GM18507 (cell line): ENCODE data around the gene CABP2.

ENCODE experiments used
- DNase-seq: peaks from one replicate; pipeline ENCODE4 v3.0.0; 2011; ENCODE audit warnings: low read depth; ENCODE audit not compliant: insufficient read length; ENCODE audit errors: extremely low spot score
- FAIRE-seq: peaks from 2 replicates; lab custom pipeline; 2011; peaks lifted over from hg19 to GRCh38; lab: Jason Lieb, UNC

Gene CABP2

DNA sequence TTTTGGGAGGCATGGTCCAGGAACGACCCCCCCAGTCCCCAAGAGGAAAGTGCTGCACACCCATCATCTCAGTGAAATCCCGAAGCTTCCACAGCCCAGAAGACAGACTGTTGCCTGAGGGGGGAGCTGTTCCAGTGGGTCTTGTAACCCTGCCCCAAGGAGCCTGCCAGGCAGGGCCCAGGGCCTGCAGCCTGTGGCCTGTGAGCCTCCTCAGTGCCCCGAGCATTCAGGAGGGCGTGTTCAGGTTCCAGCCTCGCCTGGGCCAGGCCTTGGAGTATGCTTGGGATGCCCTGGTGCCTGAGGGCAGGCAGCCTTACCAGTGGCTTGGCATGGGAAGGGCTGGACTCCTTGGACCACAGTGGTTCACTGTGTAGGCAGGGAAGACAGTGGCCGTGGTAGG is 18.0 kb upstream of the CABP2 start:
- no peak for FAIRE-seq
- no peak for DNase-seq

DNA sequence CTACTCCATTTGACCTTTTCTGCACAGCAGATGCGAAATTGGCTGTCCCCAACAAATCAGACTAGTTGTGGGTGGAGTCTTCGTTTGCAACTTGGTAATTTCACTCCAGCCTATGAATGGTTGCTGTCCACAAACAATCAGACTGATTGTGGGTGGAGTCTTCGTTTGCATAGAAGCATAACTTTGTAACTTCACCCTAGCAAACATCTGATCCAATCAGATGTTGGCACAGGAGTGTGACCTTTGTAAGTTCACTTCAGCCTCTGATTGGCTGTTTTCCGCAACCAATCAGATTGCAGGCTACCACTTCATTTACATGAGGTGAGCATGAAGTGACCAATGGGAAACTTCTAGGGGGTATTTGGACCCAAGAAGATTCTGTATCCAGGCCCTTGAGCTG is 16.3 kb upstream of the CABP2 start:
- DNase-seq (no peak), FAIRE-seq (no peak)

DNA sequence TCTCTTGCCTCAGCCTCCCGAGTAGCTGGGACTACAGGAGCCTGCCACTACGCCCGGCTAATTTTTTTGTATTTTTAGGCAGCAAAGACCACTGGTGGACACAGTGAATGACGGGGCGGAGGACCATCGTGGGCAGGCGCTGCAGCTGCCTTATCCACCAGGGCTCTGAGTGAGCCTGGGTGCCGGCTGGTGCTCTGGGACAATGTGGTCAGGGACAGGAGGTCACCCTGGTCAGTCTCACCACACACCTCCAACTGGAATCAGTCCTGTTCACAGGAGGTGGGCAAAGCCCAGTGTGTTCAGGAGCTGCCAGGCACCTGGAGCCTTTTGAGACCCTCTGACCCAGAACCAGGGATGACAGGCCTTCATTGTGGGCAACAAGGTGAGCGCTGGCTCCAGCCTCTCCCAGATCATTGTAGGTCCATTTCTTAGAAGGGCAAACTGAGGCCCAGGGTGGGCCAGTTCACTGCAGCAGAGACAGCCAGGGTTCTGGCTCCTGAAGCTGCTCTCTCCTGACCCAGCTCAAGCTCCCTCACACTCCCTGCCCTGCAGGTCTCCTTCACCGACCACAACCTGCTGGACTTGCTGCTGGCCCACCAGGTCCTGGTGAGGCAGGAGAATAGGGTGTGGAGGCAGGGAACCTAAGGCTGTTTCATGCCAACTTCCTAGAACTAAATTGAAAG is 15.7 kb upstream of the CABP2 start:
- FAIRE-seq = no peak

DNA sequence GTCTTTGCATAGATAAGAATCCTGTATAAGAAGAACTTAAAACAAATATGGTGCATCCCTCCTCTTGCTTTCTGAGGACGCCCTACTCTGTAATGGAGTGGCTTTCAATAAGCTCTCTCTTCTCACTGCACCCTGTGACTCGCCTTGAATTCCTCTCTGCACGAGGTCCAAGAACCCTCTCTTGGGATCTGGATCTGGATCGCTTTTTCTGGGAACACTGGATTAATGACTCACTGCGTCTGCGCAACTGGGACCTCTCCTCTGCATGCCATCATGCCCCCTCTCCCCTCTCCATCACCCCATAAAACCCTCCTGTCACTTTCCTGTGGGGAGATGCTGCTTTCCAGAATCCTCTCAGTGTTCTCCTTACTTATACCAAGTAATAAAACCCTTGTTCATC is 15.1 kb upstream of the CABP2 start:
- DNase-seq (no peak), FAIRE-seq (no peak)

More for the DNA sequence above, 15.7 kb upstream of the CABP2 start:
- DNase-seq = no peak

DNA sequence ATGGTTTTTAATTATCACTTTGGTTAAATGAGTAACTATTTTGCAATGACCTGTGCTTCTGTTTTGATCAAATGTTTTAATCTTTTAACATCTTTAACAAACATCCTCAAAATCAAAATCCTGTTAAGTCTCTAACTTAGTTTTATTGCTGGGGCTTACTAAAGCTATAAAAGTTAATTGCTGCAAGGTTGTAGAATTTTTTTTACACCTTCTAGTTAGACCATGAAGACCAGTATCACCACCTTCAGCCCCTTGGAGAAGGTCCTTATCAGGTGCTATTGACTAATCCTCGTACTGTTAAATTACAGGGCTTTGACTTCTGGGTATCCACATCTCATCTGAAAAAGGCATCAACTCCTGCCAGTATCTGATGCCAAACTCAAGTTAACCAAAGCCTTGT is 12.3 kb upstream of the CABP2 start:
- no peak for FAIRE-seq
- no peak for DNase-seq

DNA sequence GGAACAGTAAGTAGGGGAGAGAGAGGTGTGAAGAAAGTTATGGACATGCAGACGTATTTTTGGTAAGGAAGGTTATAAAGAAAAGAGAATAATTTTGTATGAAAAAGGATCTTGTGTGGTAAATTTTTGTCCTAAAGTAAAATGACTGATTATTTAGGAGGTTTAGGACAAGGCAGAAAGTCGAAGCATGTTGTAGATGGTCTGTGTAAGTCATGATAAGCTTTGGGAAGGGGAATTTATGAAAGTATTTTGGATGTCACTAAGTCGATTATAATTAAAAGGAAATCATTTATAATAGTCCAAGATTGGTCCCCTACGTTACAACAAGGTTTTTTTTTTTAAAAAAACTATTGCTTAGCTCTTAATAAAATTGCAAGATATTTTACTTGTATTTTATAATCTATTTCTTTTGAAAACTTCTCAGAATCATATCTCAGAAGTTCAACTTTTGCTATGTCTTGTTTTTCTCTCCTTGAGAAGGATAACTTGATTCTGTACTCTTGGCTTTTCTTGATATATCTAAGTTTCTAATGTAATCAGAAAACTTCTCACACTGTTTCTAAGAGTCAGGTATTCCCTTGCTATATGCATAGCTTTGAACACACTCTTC is 10.9 kb upstream of the CABP2 start:
- FAIRE-seq (no peak), DNase-seq (no peak)

DNA sequence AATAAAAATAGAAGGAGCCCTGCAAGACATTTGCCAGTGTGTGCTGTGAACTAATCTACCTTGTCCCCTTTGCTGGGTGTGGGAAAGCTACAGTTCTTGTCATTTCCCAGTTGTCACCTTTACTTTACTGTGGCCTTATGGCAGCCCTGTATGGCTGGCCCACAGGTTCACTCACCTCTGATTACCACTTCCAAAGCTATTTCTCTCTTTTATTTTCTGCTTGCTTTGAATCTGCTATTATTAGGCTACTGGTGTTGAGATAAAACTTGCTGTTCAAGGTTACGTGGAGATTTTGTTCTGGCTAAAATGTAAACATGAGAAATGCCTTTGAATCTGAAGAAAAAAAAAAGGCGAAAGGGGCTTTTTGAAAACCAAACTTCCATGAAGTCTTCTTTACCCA is 9.6 kb upstream of the CABP2 start:
- FAIRE-seq (no peak), DNase-seq (no peak)

DNA sequence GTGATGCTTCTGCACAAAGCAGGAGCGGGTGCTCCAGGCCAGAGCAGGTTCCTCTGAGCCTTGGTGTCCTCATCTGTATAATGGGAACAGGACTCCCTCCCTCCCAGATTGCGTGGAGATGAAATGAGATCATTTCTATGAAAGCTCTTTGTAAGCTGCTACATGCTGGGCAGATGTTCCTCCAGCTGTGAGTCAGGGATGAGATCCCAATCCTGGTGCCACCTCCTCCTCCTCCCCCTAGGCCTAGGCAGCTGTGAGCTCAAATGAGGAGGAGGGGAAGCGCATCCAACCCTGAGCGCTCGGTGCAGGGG is 7.0 kb upstream of the CABP2 start:
- FAIRE-seq = no peak
- no peak for DNase-seq

DNA sequence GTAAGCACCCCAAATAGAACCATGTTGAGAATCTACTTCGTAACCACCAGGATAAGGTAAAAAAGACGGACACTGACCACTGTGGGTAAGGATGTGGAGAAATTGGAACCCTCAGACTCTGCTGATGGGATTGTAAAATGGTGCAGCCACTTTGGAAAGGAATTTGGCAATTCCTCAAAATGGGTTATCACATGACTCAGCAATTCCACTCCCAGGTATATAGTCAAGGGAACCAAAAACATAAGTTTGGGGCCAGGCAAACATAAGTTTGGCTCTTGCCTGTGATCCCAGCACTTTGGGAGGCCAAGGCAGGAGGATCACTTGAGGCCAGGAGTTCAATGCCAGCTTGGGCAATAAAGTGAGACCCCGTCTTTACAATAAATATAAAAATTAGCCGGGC is 5.1 kb upstream of the CABP2 start:
- no peak for FAIRE-seq
- DNase-seq = no peak

DNA sequence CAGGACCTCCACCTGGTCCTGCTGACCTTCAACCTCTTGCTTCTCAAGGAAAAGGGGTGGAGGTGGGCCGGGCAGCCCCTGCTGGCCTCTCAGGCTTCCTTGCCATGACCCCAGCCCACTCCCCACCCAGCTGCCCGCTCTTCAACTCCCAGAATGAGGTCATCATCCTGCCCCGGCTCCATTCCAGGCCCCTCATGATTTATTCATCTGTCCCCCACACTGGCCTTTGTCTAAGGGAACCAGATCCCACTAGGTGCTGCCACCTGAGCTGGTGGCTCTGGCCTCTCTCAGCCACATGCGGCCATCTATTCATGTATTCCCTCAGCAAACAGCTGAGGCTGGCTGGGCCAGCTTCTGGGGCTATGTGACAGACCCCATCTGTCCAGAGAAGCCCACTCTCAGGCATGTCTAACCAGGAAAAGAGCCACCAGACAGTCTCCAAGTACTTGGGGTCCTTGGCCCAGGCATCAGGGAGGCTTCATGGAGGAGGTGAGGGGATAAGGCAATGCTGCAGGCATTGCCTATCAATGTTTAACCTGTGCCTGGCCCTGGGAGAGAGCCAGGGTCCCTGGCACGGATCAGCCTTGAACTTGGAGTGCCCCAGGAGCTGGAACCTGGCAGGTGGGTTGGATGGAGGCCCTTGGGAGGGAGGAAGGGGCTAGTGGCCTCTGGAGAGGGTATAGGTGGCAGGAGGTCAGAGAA is 2.2 kb upstream of the CABP2 start:
- FAIRE-seq = no peak
- no peak for DNase-seq

DNA sequence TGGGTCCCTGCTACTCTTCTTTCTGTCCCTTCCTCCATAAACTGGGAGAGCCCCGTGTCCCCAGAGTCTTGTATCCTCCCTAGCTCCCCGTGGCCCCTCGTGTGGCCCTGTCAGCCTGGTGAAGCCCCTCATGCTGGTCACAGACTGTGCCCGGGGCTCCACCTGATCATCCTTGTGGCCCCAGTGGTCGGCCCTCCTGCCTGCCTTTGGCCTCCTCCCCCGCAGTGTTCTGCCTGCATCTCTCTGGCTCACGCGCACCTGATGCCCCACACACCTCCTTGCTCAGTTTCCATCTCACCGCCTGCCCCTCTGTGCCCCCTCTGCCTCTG is 1.2 kb upstream of the CABP2 start:
- FAIRE-seq (no peak), DNase-seq (no peak)

DNA sequence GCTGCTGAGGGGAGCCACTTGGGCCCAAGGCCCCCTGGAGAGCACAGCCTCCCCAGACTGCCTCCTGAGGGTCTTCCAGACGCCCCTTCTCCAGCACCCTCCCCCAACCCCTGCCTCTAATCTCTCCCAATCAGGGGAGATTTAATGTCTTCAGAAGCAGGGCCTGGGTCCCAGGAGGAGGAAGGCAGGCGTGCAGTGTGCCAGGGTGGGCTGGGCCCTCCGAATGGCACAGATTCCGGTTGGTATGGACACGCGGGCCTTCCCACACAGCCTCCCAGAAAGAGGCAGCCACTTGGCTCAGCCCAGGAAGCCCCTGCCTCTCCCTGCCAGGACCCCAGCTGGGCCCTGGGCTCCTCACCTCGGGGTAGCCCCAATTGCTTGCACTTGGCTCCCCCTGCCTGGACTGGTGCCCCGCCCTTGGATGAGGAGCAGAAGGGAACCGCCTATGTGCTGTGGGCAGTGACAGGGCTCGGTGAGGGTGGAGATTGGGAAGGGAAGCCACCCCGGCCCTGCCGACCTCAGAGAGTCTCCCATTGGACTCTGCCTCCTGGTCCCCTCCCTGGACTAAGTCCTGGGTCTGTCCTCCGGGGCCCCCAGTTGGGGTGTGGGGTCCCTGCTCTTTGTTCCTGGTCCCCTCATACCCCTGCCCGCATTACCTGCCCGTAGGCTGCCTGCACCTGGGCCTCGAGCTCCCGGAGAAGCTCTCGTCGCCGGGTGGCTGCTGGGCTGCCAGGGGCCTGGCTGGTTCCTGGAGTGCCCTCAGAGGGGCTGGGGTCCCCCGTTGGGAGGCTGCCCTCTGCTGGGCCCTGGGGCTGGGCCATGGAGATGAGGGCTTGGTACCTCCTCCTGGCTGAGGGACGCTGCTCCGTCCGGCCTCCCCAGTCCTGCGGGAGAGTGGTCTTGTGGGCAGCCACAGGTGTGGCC is 572 bp upstream of the CABP2 start:
- DNase-seq (no peak), FAIRE-seq (no peak)

DNA sequence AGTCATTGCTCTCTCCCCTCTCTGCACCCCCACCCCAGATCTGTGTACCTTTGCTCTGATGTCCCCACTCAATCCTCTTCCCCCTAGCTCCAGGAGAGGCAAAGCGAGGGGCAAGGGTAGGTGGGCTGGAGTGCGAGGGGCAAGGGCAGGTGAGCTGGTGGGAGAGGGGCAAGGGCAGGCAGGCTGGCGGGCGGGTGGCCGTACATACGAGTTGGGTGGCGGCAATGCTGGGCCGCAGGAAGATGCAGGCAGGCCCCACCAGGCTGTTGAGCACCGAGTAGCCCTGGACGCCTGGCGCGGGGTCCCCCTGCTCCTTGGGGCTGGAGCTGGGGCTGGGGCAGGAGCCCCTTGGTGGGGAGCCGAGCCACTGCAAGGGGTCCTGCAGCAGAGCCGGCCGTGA is 908 bp downstream of the CABP2 start:
- DNase-seq = no peak
- no peak for FAIRE-seq

DNA sequence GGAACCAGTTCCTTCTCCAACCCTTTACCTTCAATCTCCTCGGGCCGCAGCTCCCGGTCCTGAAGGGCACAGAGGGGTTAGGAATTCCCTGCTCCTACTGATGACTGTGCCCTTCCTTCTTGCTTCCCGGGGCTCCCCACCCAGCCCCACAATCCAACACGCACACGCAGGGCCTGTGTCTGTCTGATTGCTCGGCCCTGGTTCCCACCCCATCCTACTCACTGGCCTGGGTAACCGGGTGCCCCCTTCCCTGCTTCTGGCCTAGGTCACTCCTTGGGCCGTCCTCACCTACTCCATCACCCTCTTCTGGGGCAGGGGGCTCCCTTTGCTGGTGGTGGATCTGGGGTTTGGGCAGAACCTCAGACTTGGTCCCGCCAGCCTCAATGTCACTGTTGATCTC is 1.3 kb downstream of the CABP2 start:
- FAIRE-seq (no peak), DNase-seq (no peak)

DNA sequence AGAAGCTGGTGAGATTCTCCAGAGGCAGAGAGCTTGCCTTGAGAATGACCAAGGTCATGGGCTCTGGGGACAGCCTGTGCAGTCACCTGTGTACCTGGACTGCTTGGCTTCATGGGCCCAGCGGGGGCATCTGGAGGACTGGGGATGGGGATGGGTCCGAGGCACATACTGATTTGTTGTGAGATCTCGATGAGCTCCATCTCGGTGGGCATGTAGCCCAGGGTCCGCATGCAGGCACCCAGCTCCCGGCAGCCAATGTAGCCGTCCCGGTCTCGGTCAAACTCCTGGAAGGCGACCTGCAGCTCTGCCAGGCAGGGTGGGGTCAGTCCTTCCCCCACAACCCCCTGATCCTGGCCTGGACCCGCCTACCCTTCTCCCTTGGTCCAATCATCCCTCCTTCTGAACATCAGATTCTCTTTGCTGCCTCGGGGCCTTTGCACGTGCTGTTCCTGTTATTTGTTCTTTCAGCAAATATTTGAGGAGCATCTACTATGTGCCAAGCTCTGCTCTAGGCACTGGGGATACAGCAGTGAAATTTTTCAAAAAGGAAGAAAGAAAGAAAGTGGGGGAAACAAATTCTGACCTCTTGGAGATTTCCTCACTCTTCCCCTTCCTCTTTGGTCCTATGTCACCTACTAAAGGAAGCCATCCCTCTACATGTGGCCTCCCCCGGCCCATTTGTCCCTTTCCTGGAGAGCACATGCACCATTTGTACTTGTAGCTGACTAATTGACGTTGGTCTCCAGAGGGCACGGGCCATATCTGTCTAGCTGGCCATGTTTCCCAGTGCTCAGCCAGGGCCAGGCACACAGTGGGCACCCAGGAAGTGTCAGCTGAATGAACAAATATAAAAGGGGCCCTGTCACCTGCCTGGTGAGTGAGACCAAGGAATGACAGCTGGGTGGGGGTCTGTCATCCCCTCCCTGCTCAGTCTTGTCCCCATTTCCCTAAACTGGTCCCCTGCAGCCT is 2.1 kb downstream of the CABP2 start:
- FAIRE-seq (no peak), DNase-seq (no peak)

DNA sequence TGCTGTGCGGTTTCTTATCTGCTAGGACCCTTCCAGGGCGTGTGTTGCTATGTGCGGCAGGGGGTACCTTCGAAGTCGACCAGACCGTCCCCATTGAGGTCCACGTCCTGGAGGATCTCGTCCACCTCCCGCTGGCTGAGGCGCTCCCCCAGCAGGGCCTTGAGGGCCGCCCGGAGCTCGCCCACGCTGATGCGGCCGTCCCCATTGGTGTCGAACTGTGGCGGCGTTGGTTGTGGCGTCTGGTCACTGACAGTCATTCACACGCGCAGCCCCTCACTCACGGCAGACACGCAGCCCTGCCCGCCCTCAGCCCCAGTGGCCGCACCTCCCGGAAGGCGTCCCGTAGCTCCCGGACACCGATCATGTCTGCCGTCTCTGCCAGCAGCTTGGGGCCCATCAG is 3.5 kb downstream of the CABP2 start:
- DNase-seq (no peak), FAIRE-seq (no peak)

DNA sequence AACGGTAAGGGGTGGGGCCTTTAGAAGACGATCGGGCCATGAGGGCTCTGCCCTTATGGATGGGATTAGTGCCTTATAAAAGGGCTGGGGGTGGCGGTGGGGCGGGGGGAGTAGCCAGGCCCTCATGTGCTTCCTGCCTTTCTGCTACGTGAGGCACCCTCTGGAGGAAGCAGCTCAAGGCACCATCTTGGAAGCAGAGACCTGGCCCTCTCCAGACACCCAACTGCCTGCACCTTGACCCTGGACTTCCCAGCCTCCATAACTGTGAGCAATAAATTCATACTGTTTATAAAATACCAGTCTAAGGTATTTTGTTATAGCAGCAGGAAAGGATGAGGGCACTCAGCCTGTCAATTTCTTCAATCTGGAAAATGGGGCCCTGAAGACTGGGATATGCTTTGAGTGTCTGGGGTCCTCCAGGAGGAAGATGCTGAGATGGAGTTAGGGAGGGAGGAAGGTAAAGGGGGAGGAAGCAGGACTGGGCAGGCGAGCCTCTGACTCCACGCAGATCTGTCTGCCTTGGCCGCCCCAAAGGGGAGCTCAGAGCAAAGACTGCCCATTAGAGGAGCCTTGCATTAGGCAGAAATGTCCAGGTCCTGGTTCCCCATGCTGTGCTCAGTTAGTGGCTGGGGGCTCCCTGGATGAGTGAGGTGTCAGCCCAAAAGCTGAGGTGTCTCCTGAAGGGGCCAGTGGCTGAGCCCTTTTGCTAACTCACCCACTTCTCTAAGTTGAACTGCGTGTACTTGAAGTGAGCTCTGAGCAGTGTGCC is 5.3 kb downstream of the CABP2 start:
- DNase-seq (no peak), FAIRE-seq (no peak)

DNA sequence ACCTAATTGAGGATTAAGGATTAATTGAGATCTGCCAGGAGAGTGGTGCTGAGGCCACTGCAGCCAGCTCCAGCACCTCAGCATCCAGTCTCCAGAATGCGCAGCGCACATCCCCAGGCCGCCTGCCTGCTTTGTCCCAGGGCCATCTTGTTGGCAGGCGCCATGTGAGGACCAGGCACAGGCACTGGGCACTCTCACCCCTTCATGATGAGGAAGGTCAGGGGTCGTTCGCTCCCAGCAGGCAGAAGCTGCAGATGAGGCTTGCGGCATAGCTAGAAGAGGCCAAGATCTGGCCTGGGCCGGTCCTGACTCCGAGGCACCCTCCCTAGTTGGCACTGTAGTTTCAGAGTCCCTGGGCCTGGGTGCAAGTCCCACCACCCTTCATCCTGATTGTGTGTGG is 6.4 kb downstream of the CABP2 start:
- DNase-seq (no peak), FAIRE-seq (no peak)

DNA sequence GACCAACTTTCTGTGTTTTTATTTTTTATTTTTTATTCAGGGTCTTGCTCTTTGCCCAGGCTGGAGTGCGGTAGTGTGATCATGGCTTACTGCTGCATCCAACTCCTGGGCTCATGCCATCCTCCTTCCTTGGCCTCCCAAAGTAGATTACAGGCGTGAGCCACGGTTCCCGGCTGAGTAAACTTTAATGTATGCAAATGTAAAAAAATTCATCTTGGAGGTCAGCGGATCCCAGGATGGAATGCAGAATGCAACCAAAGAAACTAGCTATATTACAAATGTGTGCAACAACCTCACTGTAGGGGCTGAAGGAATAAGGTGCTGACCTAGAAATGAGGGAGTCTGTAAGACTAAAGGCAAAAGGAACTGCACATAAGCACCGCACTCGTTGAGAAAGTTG is 9.1 kb downstream of the CABP2 start:
- DNase-seq = no peak
- FAIRE-seq = no peak
